D721Med (cell line): ENCODE measurements around the gene PI4KA.
"Not testable (repeated sequence)": the region's sequence is repeated elsewhere in the genome, so short reads cannot be mapped to it uniquely, and the experiment has no call there.

Experiments
- DNase-seq: peaks from one replicate; pipeline ENCODE4 v3.0.0; 2011; ENCODE audit warnings: low spot score; ENCODE audit not compliant: insufficient read length
- FAIRE-seq: peaks from 2 replicates; lab custom pipeline; 2011; peaks lifted over from hg19 to GRCh38; lab: Jason Lieb, UNC
- TF ChIP-seq, protein P1 (sequence below): IDR thresholded peaks from 2 replicates; pipeline ENCODE4 v1.5.1; 2012; ENCODE audit warnings: mild to moderate bottlenecking, control low read depth; ENCODE audit not compliant: insufficient read depth; ENCODE audit errors: missing control alignments

The PI4KA gene

GRCh38 chr22:20774882-20775281, 83.7 kb downstream of the PI4KA start:
- DNase-seq: no peak
- TF ChIP-seq, protein P1, sequence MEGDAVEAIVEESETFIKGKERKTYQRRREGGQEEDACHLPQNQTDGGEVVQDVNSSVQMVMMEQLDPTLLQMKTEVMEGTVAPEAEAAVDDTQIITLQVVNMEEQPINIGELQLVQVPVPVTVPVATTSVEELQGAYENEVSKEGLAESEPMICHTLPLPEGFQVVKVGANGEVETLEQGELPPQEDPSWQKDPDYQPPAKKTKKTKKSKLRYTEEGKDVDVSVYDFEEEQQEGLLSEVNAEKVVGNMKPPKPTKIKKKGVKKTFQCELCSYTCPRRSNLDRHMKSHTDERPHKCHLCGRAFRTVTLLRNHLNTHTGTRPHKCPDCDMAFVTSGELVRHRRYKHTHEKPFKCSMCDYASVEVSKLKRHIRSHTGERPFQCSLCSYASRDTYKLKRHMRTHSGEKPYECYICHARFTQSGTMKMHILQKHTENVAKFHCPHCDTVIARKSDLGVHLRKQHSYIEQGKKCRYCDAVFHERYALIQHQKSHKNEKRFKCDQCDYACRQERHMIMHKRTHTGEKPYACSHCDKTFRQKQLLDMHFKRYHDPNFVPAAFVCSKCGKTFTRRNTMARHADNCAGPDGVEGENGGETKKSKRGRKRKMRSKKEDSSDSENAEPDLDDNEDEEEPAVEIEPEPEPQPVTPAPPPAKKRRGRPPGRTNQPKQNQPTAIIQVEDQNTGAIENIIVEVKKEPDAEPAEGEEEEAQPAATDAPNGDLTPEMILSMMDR: no peak
- FAIRE-seq: no peak

DNA sequence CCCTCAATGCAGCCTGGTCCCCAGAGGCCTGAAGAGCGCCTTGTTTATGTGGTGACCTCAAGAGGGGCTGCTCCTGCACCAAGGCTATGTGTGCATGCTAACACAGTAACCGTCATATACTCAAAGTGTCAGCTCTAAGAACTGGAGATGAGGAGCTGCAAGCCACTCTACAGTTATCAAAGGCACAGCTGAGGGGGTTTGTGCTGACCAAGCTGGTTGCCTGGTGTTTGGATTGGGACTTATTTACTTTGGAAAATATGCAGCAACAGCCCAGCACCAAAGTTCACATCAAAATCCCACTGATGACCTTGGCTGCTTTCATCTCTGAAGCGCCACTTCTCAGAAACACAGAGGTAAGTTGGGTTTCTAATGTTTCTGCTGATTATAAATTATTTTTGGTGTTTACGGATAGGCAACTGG, 84.8 kb downstream of the PI4KA start, which contains the start of gene SERPIND1:
TSS of gene SERPIND1 (plus strand) at position 321 of the 420 bp plus-strand sequence. CDS start 5,200 bp downstream, outside the sequence.
- DNase-seq (no peak), FAIRE-seq (no peak)
- TF ChIP-seq, protein P1: no peak

- TF ChIP-seq, protein P1: no peak
- no peak for DNase-seq
- FAIRE-seq: no peak
These were observed 86.5 kb downstream of the PI4KA start for GRCh38 chr22:20771918-20772625.

DNA sequence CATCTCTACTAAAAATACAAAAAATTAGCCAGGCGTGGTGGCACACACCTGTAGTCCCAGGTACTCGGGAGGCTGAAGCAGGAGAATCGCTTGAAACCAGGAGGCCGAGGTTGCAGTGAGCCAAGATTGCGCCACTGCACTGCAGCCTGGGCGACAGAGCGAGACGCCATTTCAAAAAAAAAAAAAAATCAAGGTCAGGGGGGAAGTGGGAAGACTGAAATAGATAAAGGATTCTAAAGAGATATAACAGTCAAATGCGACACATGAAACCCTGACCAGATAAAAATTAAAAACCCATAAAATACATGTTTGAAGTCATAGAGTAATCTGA, 89.2 kb downstream of the PI4KA start:
- not testable (repeated sequence) for FAIRE-seq, DNase-seq

DNA sequence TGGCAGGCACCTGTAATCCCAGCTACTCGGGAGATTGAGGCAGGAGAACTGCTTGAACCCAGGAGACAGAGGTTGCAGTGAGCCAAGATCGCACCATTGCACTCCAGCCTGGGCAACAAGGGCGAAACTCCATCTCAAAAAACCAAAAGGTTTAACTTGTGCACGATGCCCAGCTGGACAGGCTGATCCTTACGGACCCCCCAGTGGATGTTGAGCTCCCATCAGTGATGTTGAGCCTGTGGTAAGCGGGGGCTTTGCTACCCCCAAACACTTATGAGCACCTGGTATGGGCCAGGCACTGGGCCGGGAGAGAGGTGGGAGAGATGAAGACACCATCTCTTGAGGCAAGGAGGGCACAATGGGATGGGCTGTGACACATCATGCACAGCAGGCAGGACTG, 92.1 kb downstream of the PI4KA start:
- TF ChIP-seq, protein P1: no peak
- no peak for DNase-seq
- no peak for FAIRE-seq

DNA sequence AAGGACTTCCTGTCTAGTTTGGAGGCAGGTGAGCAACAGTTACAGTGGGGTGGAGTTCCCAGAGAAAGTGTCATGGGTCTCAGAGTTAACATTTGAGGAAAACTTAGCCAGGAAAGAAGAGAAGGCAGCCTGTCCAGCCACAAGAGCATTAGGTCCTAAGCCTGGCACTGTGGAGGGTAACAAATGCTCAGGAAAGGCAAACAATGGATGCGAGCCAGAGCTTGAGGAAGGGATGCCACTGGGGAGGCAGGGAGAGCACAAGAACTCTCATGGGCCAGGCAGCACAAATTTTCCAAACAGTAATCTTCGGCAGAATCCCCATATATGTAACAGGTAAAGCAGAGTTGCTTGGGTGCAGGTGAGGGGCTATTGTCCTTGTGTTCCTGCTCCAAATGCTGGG, 92.7 kb downstream of the PI4KA start:
- TF ChIP-seq, protein P1: no peak
- DNase-seq (no peak), FAIRE-seq (no peak)

GRCh38 chr22:20764729-20765128, 93.9 kb downstream of the PI4KA start:
- no peak for DNase-seq
- TF ChIP-seq, protein P1: no peak
- no peak for FAIRE-seq

DNA sequence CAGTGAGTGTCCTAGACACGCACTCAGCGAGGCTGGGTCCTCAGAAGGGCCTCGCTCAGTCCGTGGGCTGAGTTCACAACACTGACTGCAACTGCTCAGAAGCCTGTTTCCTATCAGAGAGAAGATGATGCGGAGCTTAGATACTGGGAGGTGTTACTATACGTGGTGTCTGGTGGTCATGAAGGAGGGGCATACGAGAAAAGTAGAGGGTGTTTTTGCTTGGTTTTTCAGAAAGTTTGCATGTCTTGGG, 94.2 kb downstream of the PI4KA start:
- TF ChIP-seq, protein P1: no peak
- FAIRE-seq: no peak

More for the DNA sequence above, 94.2 kb downstream of the PI4KA start:
- no peak for DNase-seq
